NT2/D1 (cell line): ENCODE data around the gene CEP85L.

ENCODE experiments used
- SUZ12 ChIP-seq: IDR thresholded peaks from 2 replicates; pipeline ENCODE4 v1.6.1; 2011; ENCODE audit not compliant: insufficient read length, insufficient read depth; ENCODE audit errors: extremely low read depth
- YY1 ChIP-seq: IDR thresholded peaks from 2 replicates; pipeline ENCODE4 v1.6.1; 2011; ENCODE audit not compliant: insufficient read length, insufficient read depth
- ZNF274 ChIP-seq: IDR thresholded peaks from 2 replicates; pipeline ENCODE4 v1.6.1; 2011; ENCODE audit warnings: mild to moderate bottlenecking, low read depth, low read length

- no peak for TF ChIP-seq YY1
- TF ChIP-seq ZNF274 = no peak
- no peak for TF ChIP-seq SUZ12
These were observed 86.0 kb downstream of the CEP85L start for GRCh38 chr6:118565311-118565960.
